ENCODE results near the gene DNAJC16. TPM values are rescaled to one million over a fixed set of nuclear protein-coding genes. Genes with fewer than 3 reads are reported as not detected.
"Not testable (repeated sequence)": the region's sequence is repeated elsewhere in the genome, so short reads cannot be mapped to it uniquely, and the experiment has no call there.

Gene DNAJC16
- total RNA-seq, 2 experiments from 2014 or later: 7.1 to 9.8 TPM

DNA sequence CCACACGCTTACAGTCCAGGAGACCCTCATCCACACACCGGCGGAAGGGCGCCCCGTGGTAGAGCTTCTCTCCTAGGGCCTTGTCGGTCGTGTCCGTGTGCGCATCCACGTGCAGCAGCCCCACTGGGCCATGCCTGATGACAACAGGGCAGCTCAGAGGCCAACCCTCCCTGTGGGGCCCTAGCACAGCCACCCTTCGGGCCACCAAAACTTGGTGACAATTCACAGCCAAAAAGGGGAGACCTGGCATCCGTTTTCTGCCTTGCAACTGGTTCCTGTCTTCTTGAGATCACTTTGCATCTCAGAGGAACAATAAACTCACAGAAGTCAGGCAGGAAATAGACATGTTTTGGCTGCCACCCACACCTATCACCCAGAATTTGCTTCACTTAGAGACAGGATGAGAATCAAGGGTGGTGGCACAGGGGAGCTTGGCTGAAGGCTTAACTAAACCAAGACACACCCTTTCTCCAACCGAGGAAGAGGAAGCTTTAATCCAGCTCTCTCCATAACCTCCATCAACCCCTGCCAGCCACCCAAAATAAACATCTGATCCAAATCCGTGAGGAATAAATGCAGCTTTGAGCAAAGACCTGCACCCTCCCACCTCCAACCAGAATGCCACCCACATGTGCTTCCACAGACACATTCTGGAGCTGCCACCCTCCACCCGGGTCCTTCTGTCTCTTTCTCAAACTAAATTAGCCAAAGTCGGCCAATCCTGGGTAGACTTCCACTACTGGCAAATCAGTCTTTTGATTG, 52.5 kb downstream of the DNAJC16 start:
- Mint-ChIP-seq H3K4me3 (peak overlapping the region; percentile 51), H3K9me3 (no peaks in the 10 kb centered on the region), H3K36me3 (ENCODE audit: low read depth) (peaks cover 17% of the 10 kb centered on the region), H3K27ac (peak overlapping the region; percentile 92), H3K4me1 (ENCODE audit: low read depth) (peaks cover 55% of the 10 kb centered on the region), H3K27me3 (ENCODE audit: low read depth) (no peaks in the 10 kb centered on the region)
- peak; percentile 66 for DNase-seq
- intact Hi-C loops (cut with micrococcal nuclease): loop anchor here (1.0 to 5.0 kb wide), 4 partner anchors 38 to 118 kb away; partner anchors contain the start of genes DDI2 and DNAJC16
- CTCF ChIA-PET: interaction anchor here (0.9 to 1.2 kb wide), 2 partner anchors 118 to 162 kb away, joined by 3 read pairs; no protein-coding TSS in a partner anchor

DNA sequence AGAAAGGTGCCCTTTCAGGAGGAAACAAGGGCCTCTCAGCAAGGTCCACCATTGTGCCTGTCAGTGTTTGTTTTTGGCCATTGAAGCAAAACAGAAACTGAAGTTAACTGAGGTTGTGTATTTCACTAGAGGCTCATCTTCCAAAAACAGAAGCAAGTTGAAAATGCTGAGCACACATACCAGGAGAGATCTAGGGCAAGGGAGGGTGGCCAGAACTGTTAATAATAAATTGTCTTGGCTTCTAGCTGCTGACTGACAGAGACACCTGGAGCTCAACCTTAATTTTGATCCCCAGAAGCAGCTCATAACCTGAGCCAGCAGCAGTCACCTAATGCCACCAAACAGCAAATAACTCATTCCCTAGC, 53.0 kb downstream of the DNAJC16 start:
- Mint-ChIP-seq H3K27ac (peak overlapping the region; percentile 92), H3K36me3 (ENCODE audit: low read depth) (peaks cover 17% of the 10 kb centered on the region), H3K27me3 (ENCODE audit: low read depth) (no peaks in the 10 kb centered on the region), H3K9me3 (no peaks in the 10 kb centered on the region), H3K4me3 (peak overlapping the region; percentile 51), H3K4me1 (ENCODE audit: low read depth) (peaks cover 58% of the 10 kb centered on the region)
- intact Hi-C loops (cut with micrococcal nuclease): loop anchor here (1.0 to 5.0 kb wide), 3 partner anchors 38 to 118 kb away; partner anchors contain the start of genes DDI2 and DNAJC16
- CTCF ChIA-PET: interaction anchor here (0.9 to 1.2 kb wide), 2 partner anchors 118 to 162 kb away, joined by 3 read pairs; no protein-coding TSS in a partner anchor
- no peak for DNase-seq

DNA sequence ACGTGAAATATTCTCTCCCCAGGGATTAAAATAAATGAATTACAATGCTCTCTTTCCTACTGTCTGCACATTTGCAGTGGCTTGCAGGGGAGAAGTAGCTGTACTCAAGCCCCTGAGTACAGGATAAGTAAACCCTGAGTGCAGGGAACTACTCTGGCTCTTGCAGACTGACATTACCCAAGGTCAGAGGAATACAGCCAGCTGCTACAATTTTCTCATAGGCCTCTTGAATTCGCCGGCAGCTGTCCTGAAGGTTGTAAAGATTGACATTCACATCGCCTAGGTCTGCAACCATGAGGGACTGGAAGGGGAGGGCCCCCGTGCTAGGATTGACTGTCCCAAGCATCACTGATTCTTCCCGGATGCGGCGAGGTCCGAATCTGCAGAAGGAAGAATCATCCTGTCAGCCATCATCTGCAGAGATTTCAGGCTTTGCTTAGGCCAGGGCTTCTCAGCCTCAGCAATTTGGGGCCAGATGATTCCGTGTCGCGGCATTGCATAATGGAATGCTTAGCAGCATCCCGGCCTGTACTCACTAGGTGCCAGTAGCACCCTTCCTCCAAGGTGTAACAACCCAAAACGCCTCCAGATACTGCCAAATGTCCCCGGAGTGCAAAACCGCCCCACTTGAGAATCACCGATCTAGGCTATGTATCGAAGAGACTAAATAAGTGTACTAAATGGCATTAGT, 56.5 kb downstream of the DNAJC16 start:
- Mint-ChIP-seq H3K27me3 (ENCODE audit: low read depth) (no peaks in the 10 kb centered on the region), H3K36me3 (ENCODE audit: low read depth) (peaks cover 21% of the 10 kb centered on the region)

DNA sequence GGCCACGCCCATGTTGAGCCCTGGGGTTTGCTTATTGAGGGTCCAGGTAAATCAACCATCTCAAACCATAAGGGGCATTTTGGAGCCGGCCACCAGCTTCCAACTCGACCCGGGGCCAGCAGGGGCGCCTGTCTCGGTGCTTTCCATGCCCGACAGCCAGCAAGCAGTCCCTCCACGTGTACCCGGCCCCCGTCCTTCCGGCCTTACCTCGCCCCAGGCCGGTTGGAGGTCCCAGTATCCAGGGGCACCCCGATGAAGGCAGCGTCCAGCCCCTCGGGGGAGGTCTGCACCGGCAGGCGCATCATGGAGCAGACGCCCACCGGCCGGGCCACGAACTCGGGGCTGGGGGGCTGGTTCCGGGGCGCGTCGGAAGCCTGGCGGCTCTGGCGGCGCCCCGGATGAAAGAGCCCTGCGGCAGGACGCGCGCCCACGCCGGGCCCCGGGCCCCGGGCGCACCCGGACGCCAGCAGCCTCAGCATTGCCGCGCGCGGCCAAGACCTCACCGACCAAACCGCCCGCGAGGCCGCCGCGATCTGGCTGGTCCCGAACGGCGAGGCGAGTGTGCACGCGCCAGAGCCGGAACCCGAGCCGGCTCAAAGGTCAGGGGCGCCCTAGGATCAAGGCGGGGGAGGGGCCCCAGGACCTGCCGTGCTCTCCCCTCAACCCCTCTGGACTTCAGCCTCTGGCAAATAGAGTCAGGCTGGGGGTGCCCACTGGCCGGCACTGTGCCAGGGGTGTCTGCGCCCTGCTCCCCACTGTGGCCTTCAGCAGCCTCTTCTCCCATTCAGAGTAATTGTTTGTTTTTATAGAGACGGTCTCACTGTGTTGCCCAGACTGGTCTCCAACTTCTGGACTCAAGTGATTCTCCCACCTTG, 58.1 kb downstream of the DNAJC16 start, which contains the start of gene AGMAT:
TSS of gene AGMAT (minus strand) at position 563 of the 875 bp plus-strand sequence. CDS start at position 479, 84 bp downstream.
- H3K27me3 Mint-ChIP-seq (ENCODE audit: low read depth): no peaks in the 10 kb centered on the region
- H3K27ac Mint-ChIP-seq: peak within 1 kb of the TSS; percentile 85
- H3K4me3 Mint-ChIP-seq: peak within 1 kb of the TSS; percentile 81
- H3K36me3 Mint-ChIP-seq (ENCODE audit: low read depth): peaks cover 18% of the 10 kb centered on the region
- peaks cover 2% of the 10 kb centered on the region for H3K9me3 Mint-ChIP-seq
- peak; percentile 68 for DNase-seq
- intact Hi-C loops (cut with micrococcal nuclease): no loop called here
- H3K4me1 Mint-ChIP-seq (ENCODE audit: low read depth): peaks cover 34% of the 10 kb centered on the region
- CTCF ChIA-PET: no interaction called here

More for the DNA sequence above, 56.5 kb downstream of the DNAJC16 start:
- no peak for DNase-seq
- peak overlapping the region; percentile 85 for H3K27ac Mint-ChIP-seq
- CTCF ChIA-PET: no interaction called here
- intact Hi-C loops (cut with micrococcal nuclease): no loop called here
- H3K4me3 Mint-ChIP-seq: peak overlapping the region; percentile 78
- H3K4me1 Mint-ChIP-seq (ENCODE audit: low read depth): peaks cover 49% of the 10 kb centered on the region
- peaks cover 2% of the 10 kb centered on the region for H3K9me3 Mint-ChIP-seq

DNA sequence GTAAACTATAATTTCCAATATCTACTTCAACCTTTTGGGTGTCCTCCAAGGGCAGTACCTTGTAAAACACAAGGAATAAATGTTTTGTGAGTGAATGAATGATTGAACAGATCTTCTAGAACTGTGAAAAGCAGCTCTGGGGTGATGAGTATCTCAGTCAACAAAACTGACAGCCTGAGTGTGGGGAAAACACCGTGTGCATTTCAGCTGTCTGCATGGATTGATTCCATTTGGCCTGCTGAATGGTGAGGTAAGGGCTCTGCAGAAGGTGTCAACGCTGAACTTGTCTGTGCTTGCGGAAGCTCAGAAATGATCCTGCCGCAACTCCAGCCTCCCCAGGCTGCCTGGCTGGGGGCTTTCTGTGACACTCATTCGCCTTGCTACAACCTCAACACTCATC, 65.6 kb downstream of the DNAJC16 start:
- peaks cover 12% of the 10 kb centered on the region for H3K36me3 Mint-ChIP-seq (ENCODE audit: low read depth)
- H3K27ac Mint-ChIP-seq: no peak overlapping the region
- DNase-seq: no peak

DNA sequence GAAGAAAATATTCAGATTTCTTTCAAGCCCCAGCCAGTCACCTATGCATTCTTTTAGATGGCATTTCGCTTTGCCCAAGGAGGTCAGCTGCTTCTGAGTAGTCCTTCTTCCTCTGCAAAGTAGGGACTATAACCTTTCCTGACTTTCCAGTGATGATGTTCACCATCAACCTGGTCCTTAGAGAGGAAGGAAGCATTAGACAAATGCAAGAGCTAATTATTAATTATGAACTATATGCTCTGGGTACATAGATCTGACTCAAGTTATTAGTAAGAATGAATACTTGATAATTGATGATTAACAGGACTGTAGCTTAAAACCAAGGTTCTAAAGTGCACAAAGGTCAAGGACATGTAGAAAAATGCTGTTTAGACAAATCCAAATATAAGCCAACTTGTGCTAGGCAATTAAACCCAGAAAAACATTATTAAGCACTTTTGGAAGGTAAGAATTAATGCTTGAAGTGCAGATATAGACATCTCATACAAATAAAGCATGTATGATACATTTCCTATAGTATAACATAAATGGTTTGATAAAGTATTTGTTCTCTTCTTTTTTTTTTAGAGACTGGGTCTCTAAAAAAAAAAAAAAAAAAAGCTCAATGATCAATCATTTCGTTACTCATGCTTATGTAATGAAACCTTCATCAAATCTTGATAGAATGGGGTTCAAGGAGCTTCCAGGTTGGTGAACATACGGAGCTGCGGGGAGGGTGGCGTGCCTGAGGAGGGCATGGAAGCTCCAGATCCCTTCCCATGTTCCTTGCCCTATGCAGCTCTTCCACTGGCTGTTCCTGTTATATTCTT, 69.4 kb downstream of the DNAJC16 start:
- no peaks in the 10 kb centered on the region for H3K36me3 Mint-ChIP-seq (ENCODE audit: low read depth)
- H3K4me3 Mint-ChIP-seq: no peak overlapping the region
- CTCF ChIA-PET: interaction anchor here (0.6 to 1.7 kb wide), 5 partner anchors 9 to 270 kb away, joined by 3 to 6 read pairs (median 5); no protein-coding TSS in a partner anchor
- no peak overlapping the region for H3K27ac Mint-ChIP-seq
- no peaks in the 10 kb centered on the region for H3K9me3 Mint-ChIP-seq
- no peak for DNase-seq
- intact Hi-C loops (cut with micrococcal nuclease): loop anchor here (1.0 kb wide), 1 partner anchor 145 kb away; no protein-coding TSS in a partner anchor
- H3K27me3 Mint-ChIP-seq (ENCODE audit: low read depth): no peaks in the 10 kb centered on the region
- H3K4me1 Mint-ChIP-seq (ENCODE audit: low read depth): no peaks in the 10 kb centered on the region

More for the DNA sequence above, 65.6 kb downstream of the DNAJC16 start:
- H3K4me1 Mint-ChIP-seq (ENCODE audit: low read depth): peaks cover under 1% of the 10 kb centered on the region
- H3K27me3 Mint-ChIP-seq (ENCODE audit: low read depth): no peaks in the 10 kb centered on the region
- intact Hi-C loops (cut with micrococcal nuclease): no loop called here
- no peak overlapping the region for H3K4me3 Mint-ChIP-seq
- CTCF ChIA-PET: no interaction called here
- peaks cover 2% of the 10 kb centered on the region for H3K9me3 Mint-ChIP-seq

DNA sequence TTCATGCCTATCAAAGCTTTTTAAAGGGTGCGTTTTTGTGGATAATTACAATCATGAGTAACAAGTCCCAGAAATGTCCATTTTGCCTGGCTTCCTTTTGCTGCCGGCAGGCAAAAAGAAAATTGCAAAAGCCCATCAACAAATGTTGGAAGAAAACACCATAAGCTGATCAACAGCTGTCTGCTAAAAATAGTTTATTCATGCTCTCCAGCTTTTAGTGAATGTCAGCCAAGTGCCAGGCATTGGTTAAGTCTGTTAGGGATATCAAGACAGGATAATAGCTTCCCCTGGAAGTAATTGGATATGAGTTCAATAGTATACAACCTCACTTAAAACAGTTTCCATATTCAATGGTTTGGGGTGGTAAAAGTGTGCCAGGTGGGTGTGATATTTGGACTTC, 71.8 kb downstream of the DNAJC16 start:
- Mint-ChIP-seq H3K9me3 (no peaks in the 10 kb centered on the region), H3K27me3 (ENCODE audit: low read depth) (no peaks in the 10 kb centered on the region), H3K4me3 (no peak overlapping the region), H3K27ac (no peak overlapping the region), H3K36me3 (ENCODE audit: low read depth) (no peaks in the 10 kb centered on the region), H3K4me1 (ENCODE audit: low read depth) (peaks cover 2% of the 10 kb centered on the region)
- intact Hi-C loops (cut with micrococcal nuclease): no loop called here
- CTCF ChIA-PET: no interaction called here
- no peak for DNase-seq

DNA sequence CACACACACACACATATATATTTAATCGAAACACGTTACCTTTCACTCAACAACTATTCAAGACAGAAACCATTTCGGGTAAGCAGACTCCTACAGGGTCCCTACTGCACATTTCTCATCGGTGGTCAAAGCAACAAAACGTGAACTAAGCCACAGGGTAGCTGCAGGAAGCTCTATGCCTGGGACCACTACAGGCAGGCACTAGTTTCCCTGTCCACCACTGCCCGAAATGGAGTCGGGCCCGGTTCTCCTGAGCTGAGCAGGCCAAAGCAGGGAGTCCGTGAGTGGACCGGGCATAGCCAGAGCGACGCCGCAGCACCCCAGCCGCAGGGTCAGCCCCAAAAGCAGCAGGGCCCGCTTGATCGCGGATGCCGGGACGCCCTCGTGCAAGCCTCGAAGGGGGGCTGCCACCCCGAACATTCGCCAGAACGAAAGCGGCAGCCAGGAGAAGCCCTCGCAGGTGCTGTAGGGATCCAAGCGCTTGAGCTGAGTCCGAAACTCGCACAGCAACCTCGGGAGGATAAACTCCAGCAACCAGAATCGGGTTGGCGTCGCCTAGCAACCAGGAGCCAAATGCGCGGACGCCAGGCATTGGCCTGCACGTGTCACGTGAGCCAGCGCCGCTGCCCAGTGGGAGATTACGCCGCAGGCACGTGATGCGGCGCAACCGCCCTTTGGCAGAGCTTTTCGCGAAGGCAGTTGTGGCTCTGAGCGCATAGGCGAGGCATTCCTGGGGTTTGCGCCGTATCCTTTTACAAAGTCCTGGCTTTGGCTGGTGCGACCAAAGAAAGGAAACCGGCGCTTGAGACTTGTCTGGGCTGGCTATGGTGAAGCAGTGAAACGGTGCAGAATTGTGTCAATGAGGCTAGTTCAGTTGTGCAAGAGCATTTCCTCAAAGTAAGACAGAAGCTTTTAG, 76.7 kb downstream of the DNAJC16 start:
- no peak overlapping the region for H3K27ac Mint-ChIP-seq
- CTCF ChIA-PET: interaction anchor here (0.7 kb wide), 2 partner anchors 627 to 1028 kb away, joined by 3 read pairs; no protein-coding TSS in a partner anchor
- H3K9me3 Mint-ChIP-seq: no peaks in the 10 kb centered on the region
- H3K36me3 Mint-ChIP-seq (ENCODE audit: low read depth): no peaks in the 10 kb centered on the region
- no peaks in the 10 kb centered on the region for H3K27me3 Mint-ChIP-seq (ENCODE audit: low read depth)
- peak; percentile 95 for DNase-seq
- intact Hi-C loops (cut with micrococcal nuclease): loop anchor here (1.0 kb wide), 2 partner anchors 14 to 77 kb away; partner anchors contain the start of genes DDI2 and DNAJC16
- H3K4me3 Mint-ChIP-seq: peak overlapping the region; percentile 73
- peaks cover 9% of the 10 kb centered on the region for H3K4me1 Mint-ChIP-seq (ENCODE audit: low read depth)

DNA sequence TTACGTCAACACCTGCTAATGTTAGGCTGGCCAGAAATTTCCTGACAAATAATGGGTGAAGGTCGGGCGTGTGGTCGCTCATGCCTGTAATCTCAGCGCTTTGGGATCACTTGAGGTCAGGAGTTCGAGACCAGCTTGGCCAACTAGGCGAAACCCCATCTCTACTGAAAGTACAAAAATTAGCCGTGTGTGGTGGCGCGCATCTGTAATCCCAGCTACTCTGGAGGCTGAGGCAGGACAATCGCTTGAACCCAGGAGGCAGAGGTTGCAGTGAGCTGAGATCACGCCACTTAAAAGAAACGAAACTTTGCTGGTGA, 77.3 kb downstream of the DNAJC16 start:
- H3K36me3 Mint-ChIP-seq (ENCODE audit: low read depth); H3K27ac Mint-ChIP-seq; H3K4me1 Mint-ChIP-seq (ENCODE audit: low read depth); CTCF ChIA-PET; H3K9me3 Mint-ChIP-seq; H3K27me3 Mint-ChIP-seq (ENCODE audit: low read depth); DNase-seq: not testable (repeated sequence)
- intact Hi-C loops (cut with micrococcal nuclease): loop anchor here (1.0 kb wide), 2 partner anchors 13 to 78 kb away; partner anchors contain the start of genes DDI2 and DNAJC16
- peak overlapping the region; percentile 73 for H3K4me3 Mint-ChIP-seq

DNA sequence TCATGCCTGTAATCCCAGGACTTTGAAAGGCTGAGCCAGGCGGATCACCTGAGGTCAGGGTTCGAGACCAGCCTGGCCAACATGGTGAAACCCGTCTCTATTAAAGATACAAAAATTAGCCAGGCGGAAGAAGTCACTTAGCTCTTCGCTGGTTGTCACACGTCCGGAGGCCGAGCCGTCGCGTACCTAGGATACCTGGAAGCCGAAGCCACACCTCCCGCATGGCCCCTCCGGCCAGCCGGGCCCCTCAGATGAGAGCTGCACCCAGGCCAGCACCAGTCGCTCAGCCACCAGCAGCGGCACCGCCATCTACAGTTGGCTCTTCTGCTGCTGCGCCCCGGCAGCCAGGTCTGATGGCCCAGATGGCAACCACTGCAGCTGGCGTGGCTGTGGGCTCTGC, 77.8 kb downstream of the DNAJC16 start:
- H3K27ac Mint-ChIP-seq; intact Hi-C loops (cut with micrococcal nuclease); H3K9me3 Mint-ChIP-seq; H3K36me3 Mint-ChIP-seq (ENCODE audit: low read depth); H3K4me1 Mint-ChIP-seq (ENCODE audit: low read depth); CTCF ChIA-PET; H3K27me3 Mint-ChIP-seq (ENCODE audit: low read depth); DNase-seq: not testable (repeated sequence)
- peak overlapping the region; percentile 73 for H3K4me3 Mint-ChIP-seq
